ENCODE results near the gene KIAA1328. TPM values are rescaled to one million over a fixed set of nuclear protein-coding genes. Genes with fewer than 3 reads are reported as not detected.

Gene KIAA1328
- total RNA-seq (10 to 100 TPM; 10.2 to 48.1 TPM), polyA plus RNA-seq (1 to 10 TPM; 2.8 to 3.8 TPM)
- long read RNA-seq, donor 1, full-length matches to known transcripts, result 9 of 22 reads
- long read RNA-seq, donor 1, partial matches to known transcripts, result 0 of 22 reads
- long read RNA-seq, donor 1, other reads (novel, unspliced or antisense), result 13 of 22 reads
- long read RNA-seq, donor 2, result 0 reads
- long read RNA-seq, donor 3, full-length matches to known transcripts, result 5 of 10 reads
- long read RNA-seq, donor 3, partial matches to known transcripts, result 5 of 10 reads
- long read RNA-seq, donor 3, other reads (novel, unspliced or antisense), result 0 of 10 reads
- long read RNA-seq, donor 4, partial matches to known transcripts, result 0 of 2 reads
- long read RNA-seq, donor 4, other reads (novel, unspliced or antisense), result 0 of 2 reads
- long read RNA-seq, donor 5, partial matches to known transcripts, result 15 of 26 reads
- long read RNA-seq, donor 5, other reads (novel, unspliced or antisense), result 9 of 26 reads

GRCh38 chr18:36828630-36829361 is at the start of gene KIAA1328, which contains the start of gene TPGS2:
Gene KIAA1328, plus strand, starts transcription at chr18:36829127. Its CDS starts 12 bp downstream, at chr18:36829139.
Gene TPGS2, minus strand, starts transcription at chr18:36829002. Its CDS starts 235 bp downstream, at chr18:36828767.
- Histone ChIP-seq H3K36me3 (ENCODE audit: control insufficient read depth in 4 of 4, insufficient read depth in 4 of 4, low read length in 4 of 4) (peaks cover 0 to 6% (median 0%) of the 10 kb centered on the region in 4 donors), H3K27ac (ENCODE audit: low read depth in 1 of 2, low read length in 1 of 2) (peak within 1 kb of the TSS; percentile 64 to 93), H3K27me3 (ENCODE audit: control insufficient read depth in 3 of 3, insufficient read depth in 3 of 3, low read length in 2 of 3) (no peaks in the 10 kb centered on the region), H3K9ac (ENCODE audit: insufficient read depth in 1 of 2, low read length in 2 of 2) (peak within 1 kb of the TSS; percentile 89 to 93), H3K9me3 (ENCODE audit: control insufficient read depth in 4 of 4, insufficient read depth in 3 of 4, low read length in 3 of 4) (no peaks in the 10 kb centered on the region), H3K4me1 (ENCODE audit: control insufficient read depth in 5 of 5, insufficient read depth in 5 of 5, low read length in 5 of 5) (peaks cover 0 to 28% (median 8%) of the 10 kb centered on the region in 5 donors), H3K4me3 (peak within 1 kb of the TSS; percentile 78)
- TF ChIP-seq CTCF (IDR thresholded peaks at IDR 0.05; ENCODE audit: control extremely low read depth, extremely low read depth), result no peak
- ATAC-seq (ENCODE audit: insufficient read depth, low FRiP score), result peak; percentile 98
- DNase-seq, result peak; percentile 89 to 93 (median 90)
- WGBS, 2 donors, result 0% methylated on average over 62 to 83 of the region's 83 CpGs

- 78 to 84% methylated on average over 2 of the region's 2 CpGs for WGBS, 2 donors
- H3K9ac ChIP-seq (ENCODE audit: insufficient read depth in 1 of 2, low read length in 2 of 2), result no peak overlapping the region
- no peaks in the 10 kb centered on the region for H3K4me1 ChIP-seq (ENCODE audit: control insufficient read depth in 5 of 5, insufficient read depth in 5 of 5, low read length in 5 of 5)
- no peak overlapping the region for H3K4me3 ChIP-seq
- TF ChIP-seq CTCF (IDR thresholded peaks at IDR 0.05; ENCODE audit: control extremely low read depth, extremely low read depth), result no peak
- no peaks in the 10 kb centered on the region for H3K27me3 ChIP-seq (ENCODE audit: control insufficient read depth in 3 of 3, insufficient read depth in 3 of 3, low read length in 2 of 3)
- H3K27ac ChIP-seq (ENCODE audit: low read depth in 1 of 2, low read length in 1 of 2), result no peak overlapping the region
- DNase-seq (no peak), ATAC-seq (ENCODE audit: insufficient read depth, low FRiP score) (no peak)
- H3K9me3 ChIP-seq (ENCODE audit: control insufficient read depth in 4 of 4, insufficient read depth in 3 of 4, low read length in 3 of 4), result no peaks in the 10 kb centered on the region
- H3K36me3 ChIP-seq (ENCODE audit: control insufficient read depth in 4 of 4, insufficient read depth in 4 of 4, low read length in 4 of 4), result peaks cover 0 to 3% (median 0%) of the 10 kb centered on the region in 4 donors
These were observed 48.2 kb upstream of the KIAA1328 start for GRCh38 chr18:36780748-36781147.

GRCh38 chr18:36782710-36783109 is 46.2 kb upstream of the KIAA1328 start:
- Histone ChIP-seq H3K4me3 (no peak overlapping the region), H3K27me3 (ENCODE audit: control insufficient read depth in 3 of 3, insufficient read depth in 3 of 3, low read length in 2 of 3) (no peaks in the 10 kb centered on the region), H3K36me3 (ENCODE audit: control insufficient read depth in 4 of 4, insufficient read depth in 4 of 4, low read length in 4 of 4) (peaks cover 0 to 3% (median 0%) of the 10 kb centered on the region in 4 donors), H3K27ac (ENCODE audit: low read depth in 1 of 2, low read length in 1 of 2) (no peak overlapping the region), H3K9me3 (ENCODE audit: control insufficient read depth in 4 of 4, insufficient read depth in 3 of 4, low read length in 3 of 4) (no peaks in the 10 kb centered on the region), H3K9ac (ENCODE audit: insufficient read depth in 1 of 2, low read length in 2 of 2) (no peak overlapping the region), H3K4me1 (ENCODE audit: control insufficient read depth in 5 of 5, insufficient read depth in 5 of 5, low read length in 5 of 5) (peaks cover 0 to 6% (median 3%) of the 10 kb centered on the region in 5 donors)
- no peak for DNase-seq
- ATAC-seq (ENCODE audit: insufficient read depth, low FRiP score), result no peak
- 85 to 89% methylated on average over 9 of the region's 9 CpGs for WGBS, 2 donors
- TF ChIP-seq CTCF (IDR thresholded peaks at IDR 0.05; ENCODE audit: control extremely low read depth, extremely low read depth), result no peak
